Right lobe of liver (tissue), 6 donors: ENCODE measurements around the gene ARHGEF19. TPM values are rescaled to one million over a fixed set of nuclear protein-coding genes. Genes with fewer than 3 reads are reported as not detected.

Experiments used
- ATAC-seq, 4 donors: fragments of 200-7000 bp; cut with Tn5 transposase; one replicate each; pipeline ENCODE4 v1.9.1; 2020; ENCODE audit warnings: mild to moderate bottlenecking in 4 of 4, moderate library complexity in 4 of 4
- DNase-seq, 3 donors: peaks; one replicate each; pipeline ENCODE4 v3.0.0-alpha.2; 2020
- H3K27ac ChIP-seq, 3 donors: fragments of 200-600 bp; one replicate each; pipeline ENCODE4 v1.8.0; 2022
- H3K27me3 ChIP-seq, 2 donors: fragments of 200-600 bp; one replicate each; pipeline ENCODE4 v1.8.0; 2022
- H3K36me3 ChIP-seq, 4 donors: fragments of 200-600 bp; sonication (generic) in 1 of 4; one replicate each; pipeline versions ENCODE4 v1.5.1 to v1.8.0; 2017 to 2022; ENCODE audit warnings: control low read depth in 1 of 4
- H3K4me1 ChIP-seq, 4 donors: fragments of 200-600 bp; sonication (generic) in 1 of 4; one replicate each; pipeline versions ENCODE4 v1.5.1 to v1.8.0; 2017 to 2022; ENCODE audit warnings: control low read depth in 1 of 4
- H3K4me3 ChIP-seq, 3 donors: fragments of 200-600 bp; one replicate each; pipeline ENCODE4 v1.8.0; 2022
- H3K9me3 ChIP-seq, 4 donors: fragments of 200-600 bp; sonication (generic) in 1 of 4; one replicate each; pipeline versions ENCODE4 v1.5.1 to v1.8.0; 2017 to 2022; ENCODE audit warnings: control low read depth in 1 of 4
- CTCF ChIP-seq, 4 donors: fragments of 200-600 bp in 3 of 4; fragments of 450-650 bp in 1 of 4; IDR thresholded peaks; one replicate each; pipeline versions ENCODE4 v1.5.1 to v1.8.0; 2016 to 2022; ENCODE audit warnings: antibody characterized with exemption in 4 of 4, mild to moderate bottlenecking in 2 of 4
- POLR2A ChIP-seq: fragments of 450-650 bp; IDR thresholded peaks from one replicate; pipeline ENCODE4 v1.6.1; 2017; ENCODE audit warnings: antibody characterized with exemption, mild to moderate bottlenecking
- WGBS: methylation state at CpG from one replicate; pipeline ENCODE4 v1.1.6; 2018; ENCODE audit warnings: low coverage, low lambda C conversion rate; ENCODE audit not compliant: insufficient coverage; ENCODE audit errors: missing lambda C conversion rate; 5-methylcytosine and 5-hydroxymethylcytosine counted together
- intact Hi-C, 2 donors: fragments of 100-400 bp; cut with DNase I; formaldehyde crosslinking; loops; one replicate each; pipeline versions ENCODE4 v1.11.2 to v1.14.1; 2022
- total RNA-seq, 6 experiments: library from RNA; depleted of rRNA in 2 of 6; stranded (reverse); fragments of >200 nt in 2 of 6; fragmentation: NEBNext Ultra II Directional in 3 of 6; extraction: Animal tissue kit (Norgen Biotek cat#: 25700) in 3 of 6; gene quantifications; one replicate each; pipeline versions ENCODE4 v1.1.0 to v1.2.4, GENCODE V29; 2016 to 2023
- donor health status: DM: no; HTN: yes; CAD: no.
- donor health status: DM: no; HTN: no; CAD: no.
- donor health status: DM: no; HTN: no; CAD: no.
- donor health status: DM: no; HTN: yes; CAD: no.
- donor health status: DM: no; HTN: yes; CAD: no.

The ARHGEF19 gene
- total RNA-seq, 6 experiments from 2014 or later, result 0.31 to 2.8 (median 1.5) TPM

- no peaks in the 10 kb centered on the region for H3K27me3 ChIP-seq
- H3K4me1 ChIP-seq, result peaks cover 0 to 22% (median 8%) of the 10 kb centered on the region in 4 donors
- no peak for ATAC-seq
- TF ChIP-seq CTCF (IDR thresholded peaks at IDR 0.05), result no peak
- no peak for TF ChIP-seq POLR2A
- no peak for DNase-seq
- no peak overlapping the region for H3K4me3 ChIP-seq
- peak overlapping the region; percentile 8 to 47 (median 10) for H3K27ac ChIP-seq
- H3K36me3 ChIP-seq, result peaks cover 0 to 17% (median 9%) of the 10 kb centered on the region in 4 donors
- 17% methylated on average over 2 of the region's 9 CpGs for WGBS
- H3K9me3 ChIP-seq, result no peaks in the 10 kb centered on the region
- intact Hi-C loops, result no loop called here
Measured at GRCh38 chr1:16151196-16151994, 61.1 kb downstream of the ARHGEF19 start.

- intact Hi-C loops, result no loop called here
- Histone ChIP-seq H3K27me3 (no peaks in the 10 kb centered on the region), H3K4me3 (no peak overlapping the region), H3K27ac (peak overlapping the region in 2 of 3 donors; percentile 8 to 10), H3K9me3 (no peaks in the 10 kb centered on the region), H3K36me3 (peaks cover 0 to 17% (median 9%) of the 10 kb centered on the region in 4 donors), H3K4me1 (peaks cover 0 to 21% (median 10%) of the 10 kb centered on the region in 4 donors)
- no peak for DNase-seq
- no peak for ATAC-seq
- WGBS, result no CpG with 5 or more reads among the region's 6 CpGs
- TF ChIP-seq CTCF (IDR thresholded peaks at IDR 0.05) (no peak), POLR2A (no peak)
Measured at GRCh38 chr1:16150508-16150907, 61.9 kb downstream of the ARHGEF19 start.

GRCh38 chr1:16149702-16150488 is 62.6 kb downstream of the ARHGEF19 start:
- Histone ChIP-seq H3K36me3 (peaks cover 0 to 17% (median 9%) of the 10 kb centered on the region in 4 donors), H3K4me1 (peaks cover 0 to 27% (median 13%) of the 10 kb centered on the region in 4 donors), H3K9me3 (no peaks in the 10 kb centered on the region), H3K27me3 (no peaks in the 10 kb centered on the region), H3K27ac (no peak overlapping the region), H3K4me3 (no peak overlapping the region)
- TF ChIP-seq CTCF (IDR thresholded peaks at IDR 0.05) (no peak), POLR2A (no peak)
- ATAC-seq (no peak), DNase-seq (no peak)
- intact Hi-C loops, result loop anchor here in 1 of 2 donors (10.0 kb wide), 1 partner anchor 85 kb away; no protein-coding TSS in a partner anchor
- WGBS, result 49% methylated on average over 3 of the region's 12 CpGs

- ATAC-seq (no peak), DNase-seq (no peak)
- intact Hi-C loops, result loop anchor here in 1 of 2 donors (10.0 kb wide), 1 partner anchor 84 kb away; no protein-coding TSS in a partner anchor
- WGBS, result 75% methylated on average over 1 of the region's 7 CpGs
- no peak overlapping the region for H3K4me3 ChIP-seq
- H3K27me3 ChIP-seq, result no peaks in the 10 kb centered on the region
- H3K36me3 ChIP-seq, result peaks cover 0 to 17% (median 9%) of the 10 kb centered on the region in 4 donors
- H3K27ac ChIP-seq, result no peak overlapping the region
- H3K4me1 ChIP-seq, result peaks cover 0 to 34% (median 14%) of the 10 kb centered on the region in 4 donors
- TF ChIP-seq POLR2A, result no peak
- TF ChIP-seq CTCF (IDR thresholded peaks at IDR 0.05), result no peak
- no peaks in the 10 kb centered on the region for H3K9me3 ChIP-seq
Measured at GRCh38 chr1:16149146-16149545, 63.3 kb downstream of the ARHGEF19 start.
